ENCODE measurements around the gene PCDH9.

GRCh38 chr13:67238861-67239260 is 8.7 kb upstream of the PCDH9 start:
- no peak for TF ChIP-seq CTCF (IDR thresholded peaks at IDR 0.05)
- TF ChIP-seq POLR2AphosphoS5 (IDR thresholded peaks at IDR 0.05; ENCODE audit: low read depth, low read length) = no peak
